ENCODE results near the gene RTN4R. TPM values are rescaled to one million over a fixed set of nuclear protein-coding genes. Genes with fewer than 3 reads are reported as not detected.
"Not testable (repeated sequence)": the region's sequence is repeated elsewhere in the genome, so short reads cannot be mapped to it uniquely, and the experiment has no call there.

RTN4R gene
- total and polyA plus RNA-seq, 9 donors, result 0.48 to 8.2 (median 1.8) TPM; not detected in 1

DNA sequence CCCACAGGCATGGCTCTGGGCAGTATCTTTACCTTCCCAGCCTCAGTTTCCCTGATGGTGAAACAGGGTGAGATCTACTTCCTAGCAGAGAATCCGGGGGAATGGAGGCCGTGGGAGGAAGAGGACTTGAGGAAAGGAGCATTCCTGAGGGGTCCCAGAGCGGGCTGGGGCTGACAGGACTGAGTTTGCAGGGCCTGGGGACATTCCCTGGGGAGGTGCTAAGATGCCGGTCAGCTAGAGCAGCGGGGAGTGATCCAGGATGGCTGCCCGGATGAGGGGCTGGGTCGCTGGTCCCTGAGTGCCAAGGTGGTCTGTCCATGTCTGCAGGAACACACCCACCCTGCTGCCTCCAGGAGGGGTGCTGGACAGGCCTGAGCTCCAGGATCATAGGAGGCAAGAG lies 8.3 kb upstream of the RTN4R start:
- no peak for DNase-seq
- 81 to 89% (median 85%) methylated on average over 7 of the region's 7 CpGs for WGBS, 3 donors
- H3K27ac ChIP-seq, result no peak overlapping the region
- H3K4me1 ChIP-seq (ENCODE audit: insufficient read depth), result no peaks in the 10 kb centered on the region
- no peak for TF ChIP-seq POLR2A (IDR thresholded peaks at IDR 0.05)
- TF ChIP-seq EP300 (IDR thresholded peaks at IDR 0.05), result no peak
- TF ChIP-seq, protein P1, sequence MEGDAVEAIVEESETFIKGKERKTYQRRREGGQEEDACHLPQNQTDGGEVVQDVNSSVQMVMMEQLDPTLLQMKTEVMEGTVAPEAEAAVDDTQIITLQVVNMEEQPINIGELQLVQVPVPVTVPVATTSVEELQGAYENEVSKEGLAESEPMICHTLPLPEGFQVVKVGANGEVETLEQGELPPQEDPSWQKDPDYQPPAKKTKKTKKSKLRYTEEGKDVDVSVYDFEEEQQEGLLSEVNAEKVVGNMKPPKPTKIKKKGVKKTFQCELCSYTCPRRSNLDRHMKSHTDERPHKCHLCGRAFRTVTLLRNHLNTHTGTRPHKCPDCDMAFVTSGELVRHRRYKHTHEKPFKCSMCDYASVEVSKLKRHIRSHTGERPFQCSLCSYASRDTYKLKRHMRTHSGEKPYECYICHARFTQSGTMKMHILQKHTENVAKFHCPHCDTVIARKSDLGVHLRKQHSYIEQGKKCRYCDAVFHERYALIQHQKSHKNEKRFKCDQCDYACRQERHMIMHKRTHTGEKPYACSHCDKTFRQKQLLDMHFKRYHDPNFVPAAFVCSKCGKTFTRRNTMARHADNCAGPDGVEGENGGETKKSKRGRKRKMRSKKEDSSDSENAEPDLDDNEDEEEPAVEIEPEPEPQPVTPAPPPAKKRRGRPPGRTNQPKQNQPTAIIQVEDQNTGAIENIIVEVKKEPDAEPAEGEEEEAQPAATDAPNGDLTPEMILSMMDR (IDR thresholded peaks at IDR 0.05), result no peak
- no peaks in the 10 kb centered on the region for H3K27me3 ChIP-seq
- intact Hi-C loops (cut with DNase I), result no loop called here
- H3K4me3 ChIP-seq, result no peak overlapping the region
- H3K9me3 ChIP-seq, result no peaks in the 10 kb centered on the region
- no peaks in the 10 kb centered on the region for H3K36me3 ChIP-seq

DNA sequence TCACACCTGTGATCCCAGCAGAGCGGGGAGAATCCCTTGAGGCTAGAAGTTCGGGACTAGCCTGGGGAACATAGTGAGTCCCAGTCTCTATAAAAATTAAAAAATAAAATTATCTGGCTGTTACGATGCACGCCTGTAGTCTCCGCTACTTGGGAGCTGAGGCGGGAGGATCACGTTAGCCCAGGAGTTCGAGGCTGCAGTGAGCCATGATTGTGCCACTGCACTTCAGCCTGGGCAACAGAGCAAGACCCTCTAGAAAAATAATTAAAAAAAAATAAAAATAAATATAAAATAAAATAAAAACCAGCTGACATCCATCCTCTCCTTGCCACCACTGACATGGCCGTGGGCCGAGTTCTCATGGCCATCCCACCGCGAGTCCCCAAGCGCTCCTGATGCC lies 7.7 kb upstream of the RTN4R start:
- WGBS, 3 donors, result 94 to 96% (median 95%) methylated on average over 13 of the region's 13 CpGs
- Histone ChIP-seq H3K27ac (no peak overlapping the region), H3K4me1 (ENCODE audit: insufficient read depth) (no peaks in the 10 kb centered on the region), H3K27me3 (no peaks in the 10 kb centered on the region), H3K4me3 (no peak overlapping the region), H3K9me3 (no peaks in the 10 kb centered on the region), H3K36me3 (no peaks in the 10 kb centered on the region)
- DNase-seq, result no peak
- no peak for TF ChIP-seq POLR2A (IDR thresholded peaks at IDR 0.05)
- intact Hi-C loops (cut with DNase I), result no loop called here

DNA sequence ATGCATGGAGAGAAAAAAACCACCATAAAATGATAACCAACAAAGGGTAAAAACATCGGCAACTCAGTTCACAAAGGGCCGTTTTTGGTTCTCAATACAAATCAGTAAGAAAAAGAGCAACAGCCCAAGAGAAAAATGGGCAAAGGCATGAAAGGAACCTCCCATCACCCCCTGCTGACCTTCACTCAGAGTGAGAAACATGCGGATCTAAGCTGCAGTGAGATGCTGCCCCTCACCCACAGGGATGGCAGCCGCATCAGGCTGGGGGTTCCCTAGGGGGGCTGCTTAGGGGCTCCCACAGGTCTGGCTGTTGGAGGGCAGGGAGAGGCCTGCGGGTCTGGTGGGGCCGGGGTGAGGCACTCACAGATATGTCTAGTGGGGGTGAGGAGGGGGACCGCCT lies 7.2 kb upstream of the RTN4R start:
- H3K4me3 ChIP-seq; H3K9me3 ChIP-seq; intact Hi-C loops (cut with DNase I); H3K36me3 ChIP-seq; DNase-seq; H3K27ac ChIP-seq; H3K27me3 ChIP-seq; H3K4me1 ChIP-seq (ENCODE audit: insufficient read depth): not testable (repeated sequence)
- WGBS, 3 donors, result 59 to 76% (median 69%) methylated on average over 5 to 7 of the region's 7 CpGs

DNA sequence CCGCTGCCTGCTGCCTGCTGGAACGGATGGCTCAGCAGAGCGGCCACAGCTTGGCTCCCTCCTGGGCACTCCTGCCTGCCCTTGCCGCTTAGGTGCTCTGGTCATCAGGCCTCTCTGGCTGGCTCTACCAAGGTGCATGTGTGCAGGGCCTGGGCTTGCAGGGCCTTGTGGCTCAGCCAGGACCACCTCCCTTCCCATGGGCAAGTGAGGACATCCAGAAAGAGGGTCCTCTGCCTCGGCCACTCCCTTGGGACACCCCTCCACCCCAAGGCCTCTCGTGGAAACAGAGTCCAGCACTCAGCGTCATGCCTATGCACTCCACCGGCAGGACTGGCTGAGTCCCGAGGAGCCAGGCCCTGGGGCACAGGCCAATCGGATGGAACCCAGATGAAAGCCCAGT lies 6.3 kb upstream of the RTN4R start:
- H3K36me3 ChIP-seq; intact Hi-C loops (cut with DNase I); DNase-seq; H3K27me3 ChIP-seq; H3K27ac ChIP-seq; H3K9me3 ChIP-seq; H3K4me1 ChIP-seq (ENCODE audit: insufficient read depth); H3K4me3 ChIP-seq: not testable (repeated sequence)
- 86 to 95% (median 91%) methylated on average over 6 to 9 of the region's 10 CpGs for WGBS, 3 donors

DNA sequence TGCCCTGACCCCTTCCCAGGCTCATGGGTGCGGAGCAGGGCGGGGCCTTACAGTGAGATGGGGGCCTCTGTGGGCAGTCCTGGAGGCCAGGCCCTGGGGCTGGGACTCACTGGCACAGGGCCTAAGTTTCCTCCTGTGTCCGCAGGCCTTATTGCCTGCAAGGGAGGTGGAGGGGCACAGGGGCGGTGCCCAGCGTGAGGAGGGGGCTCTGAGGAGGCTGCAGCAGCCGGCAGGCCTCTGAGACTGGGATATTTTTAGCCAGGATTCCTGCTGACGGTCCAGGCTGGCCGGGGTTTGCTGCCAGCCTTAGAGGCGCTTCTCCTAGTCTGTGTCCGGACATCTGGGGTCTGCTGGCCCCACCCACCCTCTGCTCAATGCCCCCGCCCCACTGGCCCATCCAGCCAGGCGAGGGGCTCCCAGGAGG lies 5.7 kb upstream of the RTN4R start:
- TF ChIP-seq, protein P1 (IDR thresholded peaks at IDR 0.05), result no peak
- no peak for TF ChIP-seq POLR2A (IDR thresholded peaks at IDR 0.05)
- TF ChIP-seq EP300 (IDR thresholded peaks at IDR 0.05), result no peak
- Histone ChIP-seq H3K9me3 (no peaks in the 10 kb centered on the region), H3K36me3 (no peaks in the 10 kb centered on the region), H3K4me1 (ENCODE audit: insufficient read depth) (no peaks in the 10 kb centered on the region), H3K4me3 (no peak overlapping the region), H3K27me3 (no peaks in the 10 kb centered on the region), H3K27ac (no peak overlapping the region)
- no peak for DNase-seq
- intact Hi-C loops (cut with DNase I), result no loop called here
- WGBS, 3 donors, result 43 to 47% (median 45%) methylated on average over 9 to 12 of the region's 12 CpGs

DNA sequence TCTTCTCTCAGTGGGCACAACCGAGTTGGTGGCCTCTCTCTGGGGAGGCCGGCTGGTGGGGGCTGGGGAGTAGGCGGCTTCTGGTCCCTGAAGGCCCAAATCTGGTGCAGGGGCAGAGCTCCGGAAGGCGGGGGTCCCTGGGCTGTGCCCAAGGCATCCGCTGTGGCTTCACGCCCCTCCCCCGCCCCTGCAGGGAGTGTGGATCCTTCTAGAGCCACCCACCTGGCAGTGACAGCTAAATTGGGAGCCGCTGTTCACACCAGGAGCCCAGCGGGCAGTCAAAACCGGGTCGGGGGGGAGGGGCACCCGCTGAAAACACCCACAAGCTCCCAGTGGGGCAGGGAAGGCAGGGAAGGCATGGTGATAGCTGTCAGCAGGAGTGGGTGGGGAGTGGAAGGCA lies 4.6 kb upstream of the RTN4R start:
- no peaks in the 10 kb centered on the region for H3K27me3 ChIP-seq
- H3K9me3 ChIP-seq, result no peaks in the 10 kb centered on the region
- H3K36me3 ChIP-seq, result no peaks in the 10 kb centered on the region
- intact Hi-C loops (cut with DNase I), result no loop called here
- H3K4me3 ChIP-seq, result no peak overlapping the region
- no peak overlapping the region for H3K27ac ChIP-seq
- TF ChIP-seq EP300 (IDR thresholded peaks at IDR 0.05) (no peak), POLR2A (IDR thresholded peaks at IDR 0.05) (no peak)
- TF ChIP-seq, protein P1 (IDR thresholded peaks at IDR 0.05), result no peak
- no peak for DNase-seq
- H3K4me1 ChIP-seq (ENCODE audit: insufficient read depth), result peaks cover under 1% of the 10 kb centered on the region
- 78 to 87% (median 82%) methylated on average over 10 to 13 of the region's 13 CpGs for WGBS, 3 donors

All from ovary (tissue), 9 donors.